ENCODE measurements around the gene PRRT3.

PRRT3 gene

GRCh38 chr3:9912294-9912935 lies 39.8 kb downstream of the PRRT3 start:
- TF ChIP-seq FOXP2 (optimal IDR thresholded peaks at IDR 0.05; ENCODE audit: borderline replicate concordance, extremely low read depth, extremely low read length, insufficient read depth) (no peak), TAF1 (IDR thresholded peaks at IDR 0.05; ENCODE audit: borderline replicate concordance, insufficient read depth, low read length) (no peak), SIN3A (IDR thresholded peaks at IDR 0.05; ENCODE audit: borderline replicate concordance, insufficient read depth, low read length) (no peak), POLR2AphosphoS5 (IDR thresholded peaks at IDR 0.05; ENCODE audit: low read depth, low read length) (no peak)
- TF ChIP-seq, protein P1, sequence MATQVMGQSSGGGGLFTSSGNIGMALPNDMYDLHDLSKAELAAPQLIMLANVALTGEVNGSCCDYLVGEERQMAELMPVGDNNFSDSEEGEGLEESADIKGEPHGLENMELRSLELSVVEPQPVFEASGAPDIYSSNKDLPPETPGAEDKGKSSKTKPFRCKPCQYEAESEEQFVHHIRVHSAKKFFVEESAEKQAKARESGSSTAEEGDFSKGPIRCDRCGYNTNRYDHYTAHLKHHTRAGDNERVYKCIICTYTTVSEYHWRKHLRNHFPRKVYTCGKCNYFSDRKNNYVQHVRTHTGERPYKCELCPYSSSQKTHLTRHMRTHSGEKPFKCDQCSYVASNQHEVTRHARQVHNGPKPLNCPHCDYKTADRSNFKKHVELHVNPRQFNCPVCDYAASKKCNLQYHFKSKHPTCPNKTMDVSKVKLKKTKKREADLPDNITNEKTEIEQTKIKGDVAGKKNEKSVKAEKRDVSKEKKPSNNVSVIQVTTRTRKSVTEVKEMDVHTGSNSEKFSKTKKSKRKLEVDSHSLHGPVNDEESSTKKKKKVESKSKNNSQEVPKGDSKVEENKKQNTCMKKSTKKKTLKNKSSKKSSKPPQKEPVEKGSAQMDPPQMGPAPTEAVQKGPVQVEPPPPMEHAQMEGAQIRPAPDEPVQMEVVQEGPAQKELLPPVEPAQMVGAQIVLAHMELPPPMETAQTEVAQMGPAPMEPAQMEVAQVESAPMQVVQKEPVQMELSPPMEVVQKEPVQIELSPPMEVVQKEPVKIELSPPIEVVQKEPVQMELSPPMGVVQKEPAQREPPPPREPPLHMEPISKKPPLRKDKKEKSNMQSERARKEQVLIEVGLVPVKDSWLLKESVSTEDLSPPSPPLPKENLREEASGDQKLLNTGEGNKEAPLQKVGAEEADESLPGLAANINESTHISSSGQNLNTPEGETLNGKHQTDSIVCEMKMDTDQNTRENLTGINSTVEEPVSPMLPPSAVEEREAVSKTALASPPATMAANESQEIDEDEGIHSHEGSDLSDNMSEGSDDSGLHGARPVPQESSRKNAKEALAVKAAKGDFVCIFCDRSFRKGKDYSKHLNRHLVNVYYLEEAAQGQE (IDR thresholded peaks at IDR 0.05; ENCODE audit: insufficient read depth in 1 of 2, low read depth in 2 of 2, low read length in 2 of 2), result no peak

- TF ChIP-seq TAF1 (IDR thresholded peaks at IDR 0.05; ENCODE audit: borderline replicate concordance, insufficient read depth, low read length) (no peak), POLR2AphosphoS5 (IDR thresholded peaks at IDR 0.05; ENCODE audit: low read depth, low read length) (no peak), SIN3A (IDR thresholded peaks at IDR 0.05; ENCODE audit: borderline replicate concordance, insufficient read depth, low read length) (no peak), FOXP2 (optimal IDR thresholded peaks at IDR 0.05; ENCODE audit: borderline replicate concordance, extremely low read depth, extremely low read length, insufficient read depth) (no peak)
- TF ChIP-seq, protein P1 (IDR thresholded peaks at IDR 0.05; ENCODE audit: insufficient read depth in 1 of 2, low read depth in 2 of 2, low read length in 2 of 2), result no peak
Measured at GRCh38 chr3:9911863-9912262, 40.3 kb downstream of the PRRT3 start.

- TF ChIP-seq SIN3A (IDR thresholded peaks at IDR 0.05; ENCODE audit: borderline replicate concordance, insufficient read depth, low read length) (no peak), FOXP2 (optimal IDR thresholded peaks at IDR 0.05; ENCODE audit: borderline replicate concordance, extremely low read depth, extremely low read length, insufficient read depth) (no peak), POLR2AphosphoS5 (IDR thresholded peaks at IDR 0.05; ENCODE audit: low read depth, low read length) (no peak), TAF1 (IDR thresholded peaks at IDR 0.05; ENCODE audit: borderline replicate concordance, insufficient read depth, low read length) (no peak)
- TF ChIP-seq, protein P1 (IDR thresholded peaks at IDR 0.05; ENCODE audit: insufficient read depth in 1 of 2, low read depth in 2 of 2, low read length in 2 of 2), result no peak
Measured at GRCh38 chr3:9909221-9910013, 42.8 kb downstream of the PRRT3 start.

DNA sequence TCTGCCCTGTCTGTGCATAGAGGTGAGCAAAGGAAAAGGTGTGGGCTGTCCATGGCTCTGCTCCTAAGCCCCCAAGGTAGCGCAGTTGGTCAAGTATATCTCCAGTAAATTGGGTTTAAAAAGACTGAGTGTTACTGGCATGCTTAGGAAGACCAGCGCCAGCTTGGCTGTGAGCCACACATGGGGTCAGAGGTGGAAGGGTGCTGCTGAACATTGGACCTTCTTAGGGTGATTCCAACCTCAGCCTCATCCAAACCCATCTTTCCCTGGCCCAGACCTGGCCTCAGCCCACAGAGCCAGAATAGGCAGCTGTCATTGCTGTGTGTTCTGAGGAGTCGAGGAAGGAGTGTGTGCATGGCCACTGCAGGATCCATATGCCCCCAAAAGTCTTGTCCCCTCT lies 43.9 kb downstream of the PRRT3 start:
- TF ChIP-seq POLR2AphosphoS5 (IDR thresholded peaks at IDR 0.05; ENCODE audit: low read depth, low read length) (no peak), SIN3A (IDR thresholded peaks at IDR 0.05; ENCODE audit: borderline replicate concordance, insufficient read depth, low read length) (no peak), TAF1 (IDR thresholded peaks at IDR 0.05; ENCODE audit: borderline replicate concordance, insufficient read depth, low read length) (no peak), FOXP2 (optimal IDR thresholded peaks at IDR 0.05; ENCODE audit: borderline replicate concordance, extremely low read depth, extremely low read length, insufficient read depth) (no peak)
- TF ChIP-seq, protein P1 (IDR thresholded peaks at IDR 0.05; ENCODE audit: insufficient read depth in 1 of 2, low read depth in 2 of 2, low read length in 2 of 2), result no peak

Data from PFSK-1 (cell line).